Measurements from ENCODE around the gene PNN. TPM values are rescaled to one million over a fixed set of nuclear protein-coding genes. Genes with fewer than 3 reads are reported as not detected.
A peak's percentile ranks its signal among the peaks of the same experiment; 100 is the strongest.

Gene PNN
- total and polyA plus RNA-seq, 9 of the 15 experiments (the other 6 are each of a cell fraction or from before 2014, with no cell fraction given) = 30.2 to 188 (median 69.7) TPM

GRCh38 chr14:39145266-39145966 lies 29.6 kb upstream of the PNN start (continued):
- TF ChIP-seq HEY1 (CRISPR knock-in tag; IDR thresholded peaks at IDR 0.05; ENCODE audit: borderline replicate concordance) = no peak
- TF ChIP-seq E2F4 (CRISPR knock-in tag; IDR thresholded peaks at IDR 0.05; ENCODE audit: low read depth) = no peak
- TF ChIP-seq BHLHE40 (IDR thresholded peaks at IDR 0.05; ENCODE audit: low read length) = no peak
- no peak for TF ChIP-seq HOXB6 (CRISPR knock-in tag; IDR thresholded peaks at IDR 0.05; ENCODE audit: borderline replicate concordance)
- TF ChIP-seq PKNOX1 (IDR thresholded peaks at IDR 0.05) = peak; percentile 76
- TF ChIP-seq CXXC5 (CRISPR knock-in tag; IDR thresholded peaks at IDR 0.05) = 0 out of 2 replicates have a peak, but pooled peaks have one; percentile 35
- no peak for TF ChIP-seq MYBL2 (IDR thresholded peaks at IDR 0.05; ENCODE audit: low read depth)
- no peak for TF ChIP-seq MYBL2 (CRISPR knock-in tag; IDR thresholded peaks at IDR 0.05; ENCODE audit: borderline replicate concordance)
- peak; percentile 16; the same call in 1 of the 2 replicates for TF ChIP-seq FOXA1 (IDR thresholded peaks at IDR 0.05; ENCODE audit: borderline replicate concordance)
- peak; percentile 73 for TF ChIP-seq THRA (IDR thresholded peaks at IDR 0.05)
- TF ChIP-seq ID3 (CRISPR knock-in tag; IDR thresholded peaks at IDR 0.05) = no peak
- TF ChIP-seq ID3 (tag; IDR thresholded peaks at IDR 0.05) = no peak
- TF ChIP-seq MTA2 (IDR thresholded peaks at IDR 0.05; ENCODE audit: low read depth) = peak; percentile 80
- no peak for TF ChIP-seq TCF7L2 (IDR thresholded peaks at IDR 0.05; ENCODE audit: low read depth, low read length)
- TF ChIP-seq MYNN (IDR thresholded peaks at IDR 0.05) = peak; percentile 34; the same call in 1 of the 2 replicates
- TF ChIP-seq MYNN (CRISPR knock-in tag; IDR thresholded peaks at IDR 0.05) = no peak
- TF ChIP-seq ZNF717 (CRISPR knock-in tag; IDR thresholded peaks at IDR 0.05) = no peak
- peak; percentile 77 for TF ChIP-seq GATA2 (CRISPR knock-in tag; IDR thresholded peaks at IDR 0.05)
- peak; percentile 92 for TF ChIP-seq SMARCA4 (IDR thresholded peaks at IDR 0.05)
- TF ChIP-seq TSHZ1 (CRISPR knock-in tag; IDR thresholded peaks at IDR 0.05) = no peak
- TF ChIP-seq NEUROD1 (IDR thresholded peaks at IDR 0.05; ENCODE audit: borderline replicate concordance, low read depth, low read length, partially characterized antibody) = peak; percentile 39
- TF ChIP-seq MTA3 (IDR thresholded peaks at IDR 0.05; ENCODE audit: borderline replicate concordance) = 0 out of 2 replicates have a peak, but pooled peaks have one; percentile 50
- no peak for TF ChIP-seq ZNF274 (IDR thresholded peaks at IDR 0.05; ENCODE audit: borderline replicate concordance, low read depth, low read length)

All from K562 (cell line).